ENCODE results near the gene MYRIP. TPM values are rescaled to one million over a fixed set of nuclear protein-coding genes. Genes with fewer than 3 reads are reported as not detected.

MYRIP gene
- total and polyA plus RNA-seq, 2 of the 4 experiments (the other 2 are of a cell fraction) = not detected

GRCh38 chr3:40185029-40185695, 375.8 kb downstream of the MYRIP start:
- no peaks in the 10 kb centered on the region for H3K27me3 ChIP-seq (ENCODE audit: control insufficient read depth, insufficient read depth, low read length)
- H2BK15ac ChIP-seq (ENCODE audit: low read depth, low read length) = no peak overlapping the region
- POLR2A ChIA-PET (ENCODE audit: unreplicated experiment) = no interaction called here
- no peak overlapping the region for H2AK5ac ChIP-seq (ENCODE audit: low read depth, low read length)
- ATAC-seq (ENCODE audit: low read depth) = no peak
- in situ Hi-C loops (cut with MboI; ENCODE audit: low sequenced_read_pairs) (no loop called here), intact Hi-C loops (cut with micrococcal nuclease) (no loop called here), dilution Hi-C loops (cut with HindIII; ENCODE audit: low sequenced_read_pairs, unreplicated experiment) (no loop called here)
- no peak overlapping the region for H3K56ac ChIP-seq (ENCODE audit: extremely low read depth, insufficient read depth, low read length)
- H3K9me1 ChIP-seq (ENCODE audit: insufficient read depth, low read length) = no peaks in the 10 kb centered on the region
- H2BK20ac ChIP-seq (ENCODE audit: low read depth, low read length) = no peak overlapping the region
- H2BK120ac ChIP-seq (ENCODE audit: low read depth, low read length) = no peak overlapping the region
- no peak overlapping the region for H2AK9ac ChIP-seq (replicated peaks; ENCODE audit: low read depth, low read length, poor library complexity)
- H4K5ac ChIP-seq (ENCODE audit: low read depth, low read length) = no peak overlapping the region
- no peak overlapping the region for H3K9ac ChIP-seq (ENCODE audit: low read depth, low read length)
- no peak overlapping the region for H4K91ac ChIP-seq (ENCODE audit: insufficient read depth, low read depth, low read length)
- H3K27ac ChIP-seq (ENCODE audit: insufficient read depth, low read length) = no peak overlapping the region
- H2AFZ ChIP-seq (replicated peaks; ENCODE audit: low read length, poor library complexity) = no peak overlapping the region
- H3K18ac ChIP-seq (ENCODE audit: low read depth, low read length) = no peak overlapping the region
- no TSS peak for BruUV-seq (replicated peaks)
- H3K4ac ChIP-seq (ENCODE audit: low read depth, low read length) = no peak overlapping the region
- no peak for TF ChIP-seq USF2 (IDR thresholded peaks at IDR 0.05; ENCODE audit: low read depth, low read length)
- no peak for TF ChIP-seq RFX5 (IDR thresholded peaks at IDR 0.05; ENCODE audit: low read depth, low read length)
- TF ChIP-seq CHD1 (IDR thresholded peaks at IDR 0.05; ENCODE audit: low read depth, low read length) = no peak
- TF ChIP-seq BHLHE40 (IDR thresholded peaks at IDR 0.05; ENCODE audit: low read depth, low read length) = no peak
- TF ChIP-seq, protein P1, sequence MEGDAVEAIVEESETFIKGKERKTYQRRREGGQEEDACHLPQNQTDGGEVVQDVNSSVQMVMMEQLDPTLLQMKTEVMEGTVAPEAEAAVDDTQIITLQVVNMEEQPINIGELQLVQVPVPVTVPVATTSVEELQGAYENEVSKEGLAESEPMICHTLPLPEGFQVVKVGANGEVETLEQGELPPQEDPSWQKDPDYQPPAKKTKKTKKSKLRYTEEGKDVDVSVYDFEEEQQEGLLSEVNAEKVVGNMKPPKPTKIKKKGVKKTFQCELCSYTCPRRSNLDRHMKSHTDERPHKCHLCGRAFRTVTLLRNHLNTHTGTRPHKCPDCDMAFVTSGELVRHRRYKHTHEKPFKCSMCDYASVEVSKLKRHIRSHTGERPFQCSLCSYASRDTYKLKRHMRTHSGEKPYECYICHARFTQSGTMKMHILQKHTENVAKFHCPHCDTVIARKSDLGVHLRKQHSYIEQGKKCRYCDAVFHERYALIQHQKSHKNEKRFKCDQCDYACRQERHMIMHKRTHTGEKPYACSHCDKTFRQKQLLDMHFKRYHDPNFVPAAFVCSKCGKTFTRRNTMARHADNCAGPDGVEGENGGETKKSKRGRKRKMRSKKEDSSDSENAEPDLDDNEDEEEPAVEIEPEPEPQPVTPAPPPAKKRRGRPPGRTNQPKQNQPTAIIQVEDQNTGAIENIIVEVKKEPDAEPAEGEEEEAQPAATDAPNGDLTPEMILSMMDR (conservative IDR thresholded peaks at IDR 0.05; ENCODE audit: low read depth, low read length) = no peak
- no peak for TF ChIP-seq MXI1 (IDR thresholded peaks at IDR 0.05; ENCODE audit: borderline replicate concordance, low read depth, low read length)
- no peak for TF ChIP-seq MAZ (IDR thresholded peaks at IDR 0.05; ENCODE audit: borderline replicate concordance, low read depth, low read length)
- no peak for TF ChIP-seq NFE2L2 (IDR thresholded peaks at IDR 0.05; ENCODE audit: low read depth, low read length)
- no peaks in the 10 kb centered on the region for H4K20me1 ChIP-seq (ENCODE audit: insufficient read depth, low read length)
- CTCF ChIA-PET = no interaction called here
- H3K4me2 ChIP-seq (ENCODE audit: low read depth, low read length) = no peak overlapping the region
- no peaks in the 10 kb centered on the region for H3K4me1 ChIP-seq (ENCODE audit: control insufficient read depth, insufficient read depth, low read length)
- H2BK5ac ChIP-seq (ENCODE audit: low read depth, low read length, poor library complexity, severe bottlenecking) = no peak overlapping the region
- no peak overlapping the region for H3K14ac ChIP-seq (replicated peaks; ENCODE audit: low read depth, low read length)
- H3K4me3 ChIP-seq (ENCODE audit: insufficient read depth, low read depth, low read length) = no peak overlapping the region
- DNase-seq = no peak
- no peaks in the 10 kb centered on the region for H3K79me1 ChIP-seq (ENCODE audit: low read depth in 1 of 2, low read length in 2 of 2)
- H3K9me3 ChIP-seq (ENCODE audit: control insufficient read depth, insufficient read depth, low read length) = no peaks in the 10 kb centered on the region
- no peak overlapping the region for H4K8ac ChIP-seq (ENCODE audit: low read depth in 2 of 2, low read length in 2 of 2)
- no peaks in the 10 kb centered on the region for H3K36me3 ChIP-seq (ENCODE audit: control insufficient read depth, insufficient read depth, low read length)
- WGBS, 2 experiments (ENCODE audit: extremely low coverage in 2 of 2, insufficient read length in 1 of 2) = 50% methylated on average over 2 of the region's 10 CpGs; no CpG with 5 or more reads in 1 of the 2 experiments
- no peak overlapping the region for H3K23ac ChIP-seq (ENCODE audit: low read depth, low read length)
